Gastroesophageal sphincter (tissue), 2 donors: ENCODE measurements around the gene DDX42.

ENCODE experiments used
- EP300 ChIP-seq: sonication (generic); formaldehyde crosslinking; IDR thresholded peaks from one replicate; pipeline ENCODE4 v1.6.1; 2017; ENCODE audit warnings: antibody characterized with exemption, mild to moderate bottlenecking
- POLR2AphosphoS5 ChIP-seq: sonication (generic); formaldehyde crosslinking; IDR thresholded peaks from one replicate; pipeline ENCODE4 v1.6.1; 2017; ENCODE audit warnings: antibody characterized with exemption

DNA sequence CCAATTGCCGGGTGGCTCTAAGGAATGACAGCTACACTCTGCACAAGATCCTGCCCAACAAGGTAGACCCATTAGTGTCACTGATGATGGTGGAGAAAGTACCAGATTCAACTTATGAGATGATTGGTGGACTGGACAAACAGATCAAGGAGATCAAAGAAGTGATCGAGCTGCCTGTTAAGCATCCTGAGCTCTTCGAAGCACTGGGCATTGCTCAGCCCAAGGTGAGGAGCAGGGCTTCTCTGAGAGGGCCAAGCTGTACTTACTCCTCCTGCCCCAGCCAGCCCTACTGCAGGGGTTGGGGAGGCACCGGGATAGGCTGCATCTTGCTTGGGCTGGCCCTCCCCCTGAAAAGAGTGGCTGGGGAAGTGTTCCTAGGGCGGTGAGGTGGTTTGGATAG lies 56.3 kb downstream of the DDX42 start:
- TF ChIP-seq EP300 = no peak
- TF ChIP-seq POLR2AphosphoS5 = no peak
